GM12878 (cell line): Measurements from ENCODE around the gene THSD4. TPM values are rescaled to one million over a fixed set of nuclear protein-coding genes. Genes with fewer than 3 reads are reported as not detected.

Source experiments
- ATAC-seq: fragments of 200-7000 bp; cut with Tn5 transposase; 3 replicates; pipeline ENCODE4 v1.9.1; 2020; ENCODE audit warnings: mild to moderate bottlenecking, moderate library complexity
- BruUV-seq: library from RNA; stranded (reverse); fragments of 400-500 nt; replicated peaks from 2 replicates; lab custom pipeline; 2021; lab: Mats Ljungman, UMichigan
- CTCF ChIA-PET: fragments of 300-600 bp; sonication (Branson Sonifier 250); formaldehyde crosslinking; extraction: SDS; loops from one replicate; lab custom pipeline; 2021; ENCODE audit warnings: inconsistent platforms; lab: Yijun Ruan, JAX
- POLR2A ChIA-PET: fragments of 350-600 bp; formaldehyde crosslinking; extraction: SDS; loops from one replicate; lab custom pipeline; 2021; ENCODE audit warnings: inconsistent platforms; lab: Charles Lee
- RAD21 ChIA-PET: fragments of 300-600 bp; sonication (Branson Sonifier 250); formaldehyde crosslinking; loops from one replicate; lab custom pipeline; 2023; ENCODE audit warnings: antibody characterized with exemption; ENCODE audit not compliant: unreplicated experiment; lab: Charles Lee
- SMC1A ChIA-PET: fragments of 300-600 bp; sonication (Branson Sonifier 250); formaldehyde crosslinking; loops from one replicate; lab custom pipeline; 2023; ENCODE audit not compliant: unreplicated experiment, uncharacterized antibody; lab: Charles Lee
- DNase-seq: peaks from one replicate; pipeline ENCODE4 v3.0.0-alpha.2; 2011; ENCODE audit warnings: low read depth, low spot score
- FAIRE-seq: peaks from 3 replicates; lab custom pipeline; 2011; peaks lifted over from hg19 to GRCh38; lab: Jason Lieb, UNC
- H2AFZ ChIP-seq: 2 replicates; pipeline ENCODE4 v1.6.0; 2011; ENCODE audit warnings: low read depth, low read length, control low read depth; ENCODE audit not compliant: control insufficient read depth
- H3K27ac ChIP-seq: 2 replicates; pipeline ENCODE4 v1.5.1; 2011; ENCODE audit warnings: control low read depth; ENCODE audit not compliant: control insufficient read depth, insufficient read depth
- H3K27me3 ChIP-seq, 2 experiments: replicated peaks in 1 of 2; 2 replicates each; pipeline versions ENCODE4 v1.6.0 to v1.6.1; 2011; ENCODE audit warnings: low read length in 1 of 2; ENCODE audit not compliant: control insufficient read depth in 2 of 2, insufficient read depth in 2 of 2
- H3K36me3 ChIP-seq, 2 experiments: 2 replicates each; pipeline ENCODE4 v1.5.1; 2011; ENCODE audit warnings: low read length in 1 of 2; ENCODE audit not compliant: control insufficient read depth in 2 of 2, insufficient read depth in 2 of 2
- H3K4me1 ChIP-seq: 2 replicates; pipeline ENCODE4 v1.6.1; 2011; ENCODE audit warnings: mild to moderate bottlenecking, low read length, moderate library complexity, mixed read lengths; ENCODE audit not compliant: control insufficient read depth, insufficient read depth
- H3K4me2 ChIP-seq: 2 replicates; pipeline ENCODE4 v1.6.0; 2011; ENCODE audit warnings: control low read depth; ENCODE audit not compliant: control insufficient read depth, insufficient read depth
- H3K4me3 ChIP-seq: fragments of 200-600 bp; sonication (generic); 2 replicates; pipeline ENCODE4 v1.5.1; 2016
- H3K79me2 ChIP-seq: 2 replicates; pipeline ENCODE4 v1.6.0; 2011; ENCODE audit warnings: low read length; ENCODE audit not compliant: control insufficient read depth, insufficient read depth
- H3K9ac ChIP-seq: 2 replicates; pipeline ENCODE4 v1.8.0; 2011; ENCODE audit warnings: low read length, control low read depth, mixed read lengths; ENCODE audit not compliant: control insufficient read depth, insufficient read depth
- H3K9me3 ChIP-seq: replicated peaks from 3 replicates; pipeline ENCODE4 v1.5.1; 2011; ENCODE audit warnings: mild to moderate bottlenecking, low read length; ENCODE audit not compliant: control insufficient read depth, insufficient read depth
- H4K20me1 ChIP-seq: 2 replicates; pipeline ENCODE4 v1.6.0; 2011; ENCODE audit not compliant: control insufficient read depth, insufficient read depth
- ASH2L ChIP-seq: fragments of 300-600, 200-600 bp; sonication (generic); IDR thresholded peaks from 2 replicates; pipeline ENCODE4 v1.6.1; 2017; ENCODE audit warnings: low read depth, mild to moderate bottlenecking, borderline replicate concordance
- IKZF2 ChIP-seq, 2 experiments: fragments of 450-650 bp; IDR thresholded peaks; 2 replicates each; pipeline ENCODE4 v1.6.1; 2017; ENCODE audit warnings: mild to moderate bottlenecking in 2 of 2, moderate library complexity in 2 of 2
- NFYB ChIP-seq: IDR thresholded peaks from 2 replicates; pipeline ENCODE4 v1.6.1; 2011; ENCODE audit warnings: low read depth, mild to moderate bottlenecking, low read length, improper control_type of control experiment, moderate library complexity; ENCODE audit not compliant: insufficient read depth
- PKNOX1 ChIP-seq: fragments of 450-650 bp; IDR thresholded peaks from 2 replicates; pipeline ENCODE4 v1.6.1; 2016; ENCODE audit warnings: mild to moderate bottlenecking
- SMC3 ChIP-seq: IDR thresholded peaks from 2 replicates; pipeline ENCODE4 v1.6.1; 2011; ENCODE audit warnings: low read length, improper control_type of control experiment, borderline replicate concordance
- WGBS: methylation state at CpG from one replicate; pipeline ENCODE4 v1.1.6; 2016; ENCODE audit warnings: low lambda C conversion rate; ENCODE audit not compliant: insufficient replicate concordance, insufficient coverage; ENCODE audit errors: missing lambda C conversion rate; 5-methylcytosine and 5-hydroxymethylcytosine counted together
- in situ Hi-C: fragments of 300-500 bp; cut with MboI; formaldehyde crosslinking; loops from 9 replicates; pipeline ENCODE4 v1.14.3; 2018; ENCODE audit warnings: mixed read lengths
- intact Hi-C: fragments of 100-400 bp; cut with micrococcal nuclease; formaldehyde crosslinking; loops from one replicate; pipeline ENCODE4 v1.14.2; 2022; ENCODE audit not compliant: unreplicated experiment
- polyA plus RNA-seq, 11 experiments: library from polyadenylated mRNA; depleted of rRNA in 4 of 11; unstranded in 6 of 11; stranded (reverse) in 5 of 11; fragments of >200 nt; fragmentation: Nextera tagmentation in 4 of 11; fragmentation: Illumina TruSeq in 1 of 11; extraction: Ambion mirVana in 4 of 11; extraction: Trizol in 1 of 11; gene quantifications; 1 replicate in 1 of 11; 2 replicates in 10 of 11; pipeline versions ENCODE4 v1.2.1 to v1.2.3, GENCODE V29; 2011 to 2016; ENCODE audit warnings: inconsistent platforms in 2 of 11, missing spikeins in 2 of 11, low read depth in 1 of 11
- total RNA-seq, 4 experiments: library from RNA; depleted of rRNA in 3 of 4; stranded (reverse); fragments of >200 nt in 3 of 4; fragmentation: Illumina TruSeq in 1 of 4; extraction: Trizol in 1 of 4; gene quantifications; 2 replicates each; pipeline versions ENCODE4 v1.2.1 to v1.2.3, GENCODE V29; 2013 to 2021
- TF ChIP-seq, protein P1 (sequence below): IDR thresholded peaks from 2 replicates; pipeline ENCODE4 v1.6.1; 2012; ENCODE audit warnings: mild to moderate bottlenecking, low read depth, low read length

The THSD4 gene
- total and polyA plus RNA-seq, 10 of the 15 experiments (the other 5 are each of a cell fraction or from before 2014, with no cell fraction given) = 0.04 to 0.13 (median 0.05) TPM; not detected in 7

- Histone ChIP-seq H2AFZ (no peak overlapping the region), H3K36me3 (no peaks in the 10 kb centered on the region), H3K9me3 (no peaks in the 10 kb centered on the region; the same call in 2 of the 3 replicates), H3K4me1 (no peaks in the 10 kb centered on the region), H3K4me2 (no peak overlapping the region), H3K27me3 (no peaks in the 10 kb centered on the region), H3K79me2 (no peaks in the 10 kb centered on the region), H3K4me3 (no peak overlapping the region), H3K27ac (no peak overlapping the region), H3K9ac (no peak overlapping the region), H4K20me1 (no peaks in the 10 kb centered on the region)
- ATAC-seq = no peak
- ChIA-PET CTCF (no interaction called here), SMC1A (interaction anchor here (0.8 kb wide), 1 partner anchor 238 kb away, joined by 4 read pairs; no protein-coding TSS in a partner anchor), RAD21 (no interaction called here), POLR2A (no interaction called here)
- WGBS = 68% methylated on average over 6 of the region's 9 CpGs
- no peak for DNase-seq
- BruUV-seq = no TSS peak
- in situ Hi-C loops (no loop called here), intact Hi-C loops (no loop called here)
- TF ChIP-seq, protein P1, sequence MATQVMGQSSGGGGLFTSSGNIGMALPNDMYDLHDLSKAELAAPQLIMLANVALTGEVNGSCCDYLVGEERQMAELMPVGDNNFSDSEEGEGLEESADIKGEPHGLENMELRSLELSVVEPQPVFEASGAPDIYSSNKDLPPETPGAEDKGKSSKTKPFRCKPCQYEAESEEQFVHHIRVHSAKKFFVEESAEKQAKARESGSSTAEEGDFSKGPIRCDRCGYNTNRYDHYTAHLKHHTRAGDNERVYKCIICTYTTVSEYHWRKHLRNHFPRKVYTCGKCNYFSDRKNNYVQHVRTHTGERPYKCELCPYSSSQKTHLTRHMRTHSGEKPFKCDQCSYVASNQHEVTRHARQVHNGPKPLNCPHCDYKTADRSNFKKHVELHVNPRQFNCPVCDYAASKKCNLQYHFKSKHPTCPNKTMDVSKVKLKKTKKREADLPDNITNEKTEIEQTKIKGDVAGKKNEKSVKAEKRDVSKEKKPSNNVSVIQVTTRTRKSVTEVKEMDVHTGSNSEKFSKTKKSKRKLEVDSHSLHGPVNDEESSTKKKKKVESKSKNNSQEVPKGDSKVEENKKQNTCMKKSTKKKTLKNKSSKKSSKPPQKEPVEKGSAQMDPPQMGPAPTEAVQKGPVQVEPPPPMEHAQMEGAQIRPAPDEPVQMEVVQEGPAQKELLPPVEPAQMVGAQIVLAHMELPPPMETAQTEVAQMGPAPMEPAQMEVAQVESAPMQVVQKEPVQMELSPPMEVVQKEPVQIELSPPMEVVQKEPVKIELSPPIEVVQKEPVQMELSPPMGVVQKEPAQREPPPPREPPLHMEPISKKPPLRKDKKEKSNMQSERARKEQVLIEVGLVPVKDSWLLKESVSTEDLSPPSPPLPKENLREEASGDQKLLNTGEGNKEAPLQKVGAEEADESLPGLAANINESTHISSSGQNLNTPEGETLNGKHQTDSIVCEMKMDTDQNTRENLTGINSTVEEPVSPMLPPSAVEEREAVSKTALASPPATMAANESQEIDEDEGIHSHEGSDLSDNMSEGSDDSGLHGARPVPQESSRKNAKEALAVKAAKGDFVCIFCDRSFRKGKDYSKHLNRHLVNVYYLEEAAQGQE = no peak
- TF ChIP-seq SMC3 (no peak), NFYB (no peak), IKZF2 (IDR thresholded peaks at IDR 0.05) (no peak), PKNOX1 (no peak), ASH2L (no peak)
- FAIRE-seq = no peak
Measured at GRCh38 chr15:71813723-71814470, 698.6 kb downstream of the THSD4 start.
